GM19193 (cell line): ENCODE results near the gene PALMD.

Source experiments
- POLR2A ChIP-seq: IDR thresholded peaks from 4 replicates; pipeline ENCODE4 v1.6.1; 2011; ENCODE audit not compliant: insufficient read depth, insufficient read length; ENCODE audit errors: extremely low read depth

The PALMD gene

DNA sequence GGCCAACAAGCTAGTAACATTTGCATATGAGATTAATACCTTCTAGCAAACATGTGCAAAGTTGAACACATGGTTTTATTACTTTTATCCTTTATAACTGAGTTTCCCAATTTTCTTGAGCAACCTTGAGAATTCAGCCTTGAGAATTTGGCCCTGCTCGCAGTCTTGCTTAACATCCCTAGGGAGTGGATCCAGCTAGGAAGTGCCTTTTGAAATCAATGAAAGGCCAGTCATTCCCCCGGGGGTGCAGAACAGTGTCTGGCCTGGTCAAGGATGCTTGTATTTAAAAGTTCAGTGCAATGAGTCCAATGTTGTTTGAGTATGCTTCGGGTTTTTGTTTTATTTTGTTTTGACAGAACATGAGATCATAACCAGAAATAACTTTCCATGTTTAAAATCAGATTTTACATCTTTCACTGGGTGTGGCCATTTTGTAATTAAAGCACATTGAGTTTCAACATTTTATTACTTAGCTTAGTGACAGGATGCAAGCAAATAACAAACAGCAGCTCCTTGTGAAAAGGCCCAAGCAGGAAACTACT is 16.7 kb downstream of the PALMD start:
- no peak for TF ChIP-seq POLR2A

DNA sequence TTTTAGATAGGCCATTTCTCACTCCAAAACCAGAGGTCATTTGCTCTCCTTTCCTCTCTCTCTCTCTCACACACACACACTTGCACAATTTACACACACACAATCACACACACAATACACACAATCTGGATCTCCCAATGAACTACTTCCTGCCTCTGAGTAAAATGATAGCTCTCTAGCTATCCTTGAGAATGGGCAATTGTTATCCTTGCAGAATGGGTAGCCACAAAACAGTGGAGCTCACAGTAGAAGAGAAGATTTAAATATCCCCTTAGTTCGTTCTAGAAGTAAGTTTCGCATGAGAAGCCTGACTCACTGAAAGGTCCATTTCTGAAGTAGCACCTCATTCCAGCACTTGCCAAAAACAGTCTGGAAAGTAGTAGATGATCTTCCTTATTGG is 17.6 kb downstream of the PALMD start:
- no peak for TF ChIP-seq POLR2A

GRCh38 chr1:99665212-99665611 is 19.3 kb downstream of the PALMD start:
- TF ChIP-seq POLR2A: no peak

- no peak for TF ChIP-seq POLR2A
Observed at GRCh38 chr1:99669376-99669775, 23.5 kb downstream of the PALMD start.

DNA sequence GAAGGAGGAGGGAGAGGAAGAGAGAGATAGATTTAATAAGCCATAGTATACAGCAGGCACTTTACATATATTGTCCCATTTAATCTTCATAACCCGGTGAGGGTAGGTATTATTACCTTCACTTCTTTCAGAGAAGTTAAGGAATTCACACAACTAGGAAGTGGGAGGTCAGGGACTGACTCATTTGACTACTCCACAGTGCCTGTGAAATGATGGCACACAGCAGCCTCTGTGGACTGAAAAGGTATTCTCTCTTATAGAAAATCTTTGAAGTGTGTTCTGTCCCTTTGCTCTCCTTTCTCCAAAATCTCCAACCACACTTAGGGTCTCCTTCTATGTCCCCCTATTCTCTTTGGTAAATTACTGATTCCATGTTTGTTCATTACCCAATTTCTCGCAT is 23.9 kb downstream of the PALMD start:
- TF ChIP-seq POLR2A: no peak

GRCh38 chr1:99670583-99670982 is 24.7 kb downstream of the PALMD start:
- TF ChIP-seq POLR2A: no peak

- no peak for TF ChIP-seq POLR2A
Observed at GRCh38 chr1:99672038-99672437, 26.1 kb downstream of the PALMD start.

DNA sequence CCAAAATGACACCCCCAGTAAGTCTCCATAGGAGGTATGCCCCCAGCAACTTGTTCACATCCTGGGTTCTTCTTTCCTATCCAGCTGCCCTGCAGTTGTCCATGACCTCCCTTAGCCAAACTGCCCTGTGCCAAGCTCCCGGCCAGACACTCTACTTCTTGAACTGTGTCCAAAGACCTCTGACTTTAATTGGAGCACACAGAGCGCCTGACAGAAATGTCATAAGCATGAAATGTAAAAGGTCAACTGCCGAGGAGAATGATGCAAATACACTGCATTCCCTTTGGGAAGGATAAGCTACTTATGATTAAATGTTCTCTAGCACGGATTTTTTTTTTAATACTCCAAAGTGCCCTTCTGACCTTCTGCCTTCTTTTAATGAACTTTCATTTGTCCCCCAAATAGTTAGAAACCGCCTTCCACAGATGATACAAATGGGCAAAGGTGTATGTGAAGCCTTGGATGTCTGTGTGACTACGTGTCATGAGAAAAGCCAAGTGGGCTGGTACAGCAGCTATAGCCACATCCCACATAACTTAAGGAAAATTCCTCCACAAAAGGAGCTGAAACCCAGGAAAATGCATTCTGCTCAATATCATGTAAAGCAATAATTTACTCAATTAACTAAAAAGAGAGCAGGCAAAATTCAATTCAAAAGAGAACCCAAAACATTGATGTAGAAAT is 26.8 kb downstream of the PALMD start:
- no peak for TF ChIP-seq POLR2A

GRCh38 chr1:99673315-99673714 is 27.4 kb downstream of the PALMD start:
- TF ChIP-seq POLR2A: no peak

- TF ChIP-seq POLR2A: no peak
Observed at GRCh38 chr1:99674115-99675064, 28.5 kb downstream of the PALMD start.

GRCh38 chr1:99675292-99675691 is 29.4 kb downstream of the PALMD start:
- TF ChIP-seq POLR2A: no peak

DNA sequence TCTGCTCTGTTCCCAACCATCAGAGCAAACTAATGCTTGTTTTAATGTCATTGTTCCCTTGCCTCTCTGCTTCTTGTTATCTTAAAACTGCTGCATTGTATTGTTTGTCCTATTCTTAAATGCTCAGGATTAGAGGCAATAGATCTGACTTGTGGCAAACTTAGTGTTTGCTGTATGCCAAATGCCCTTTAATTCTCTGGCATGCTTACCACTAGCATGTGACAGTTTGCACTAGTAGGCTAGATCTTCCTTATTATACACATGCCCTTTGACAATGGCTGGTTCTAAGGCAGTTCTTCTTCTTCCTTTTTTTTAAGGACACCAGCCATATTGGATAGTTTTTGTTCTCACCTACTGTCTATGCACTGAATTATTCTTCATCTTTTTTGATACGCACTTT is 30.1 kb downstream of the PALMD start:
- TF ChIP-seq POLR2A: no peak

GRCh38 chr1:99676876-99677275 is 31.0 kb downstream of the PALMD start:
- TF ChIP-seq POLR2A: no peak

GRCh38 chr1:99677416-99677815 is 31.5 kb downstream of the PALMD start:
- TF ChIP-seq POLR2A: no peak

DNA sequence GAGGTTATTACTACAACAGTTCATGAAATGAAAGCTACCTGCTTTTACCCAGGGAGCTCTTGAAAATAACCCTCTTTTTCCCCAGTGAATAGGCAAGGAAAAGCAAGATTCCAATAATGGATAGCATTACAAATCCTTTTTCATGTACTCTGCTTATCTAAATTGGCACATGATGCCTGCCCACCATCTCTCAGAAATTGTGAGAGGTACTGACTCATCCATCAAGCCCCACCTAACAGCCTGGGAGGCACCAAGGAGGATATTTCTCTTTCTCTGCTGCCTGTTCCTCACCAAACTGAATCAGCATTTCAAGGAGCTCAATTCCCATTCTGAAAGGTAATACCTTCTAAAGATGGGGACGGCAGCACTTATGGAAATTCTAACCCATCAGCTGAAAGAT is 34.4 kb downstream of the PALMD start:
- no peak for TF ChIP-seq POLR2A

DNA sequence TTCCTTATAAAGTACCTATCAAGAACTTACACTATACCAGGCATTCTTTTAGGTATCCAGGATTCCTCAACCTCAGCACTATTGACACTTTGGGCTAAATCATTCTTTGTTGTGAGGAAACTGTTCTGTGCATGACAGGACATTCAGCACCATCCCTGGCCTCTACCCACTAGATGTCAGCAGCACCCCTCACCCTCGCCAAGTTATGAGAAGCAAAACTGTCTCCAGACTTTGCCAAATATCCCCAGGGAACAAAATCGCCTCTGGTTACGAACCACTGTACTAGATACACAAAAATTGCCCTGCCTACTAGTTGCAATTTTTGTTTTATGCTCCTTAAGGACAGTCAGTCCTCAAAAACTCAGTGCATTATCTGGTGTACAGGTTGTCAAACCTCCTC is 35.7 kb downstream of the PALMD start:
- no peak for TF ChIP-seq POLR2A
